HEK293 (cell line): ENCODE data around the gene LDLRAD3.

Source experiments
- GLI4 ChIP-seq: fragments of 450-650 bp; formaldehyde crosslinking; IDR thresholded peaks from 2 replicates; pipeline ENCODE4 v1.5.1; 2016; ENCODE audit warnings: missing biosample characterization, missing genetic modification characterization
- KLF10 ChIP-seq: fragments of 450-650 bp; IDR thresholded peaks from 2 replicates; pipeline ENCODE4 v1.5.1; 2018; ENCODE audit warnings: missing biosample characterization, mild to moderate bottlenecking, missing genetic modification characterization
- REST ChIP-seq: fragments of 450-650 bp; formaldehyde crosslinking; IDR thresholded peaks from 2 replicates; pipeline ENCODE4 v1.5.1; 2016; ENCODE audit warnings: missing biosample characterization, missing genetic modification characterization
- SCRT1 ChIP-seq: fragments of 450-650 bp; formaldehyde crosslinking; IDR thresholded peaks from 2 replicates; pipeline ENCODE4 v1.5.1; 2016; ENCODE audit warnings: missing biosample characterization, missing genetic modification characterization, borderline replicate concordance
- ZNF121 ChIP-seq: fragments of 450-650 bp; formaldehyde crosslinking; IDR thresholded peaks from 2 replicates; pipeline ENCODE4 v1.5.1; 2016; ENCODE audit warnings: missing biosample characterization, missing genetic modification characterization
- ZNF19 ChIP-seq: fragments of 450-650 bp; formaldehyde crosslinking; IDR thresholded peaks from 2 replicates; pipeline ENCODE4; 2016; ENCODE audit warnings: missing biosample characterization, missing genetic modification characterization, low read depth
- ZNF416 ChIP-seq: fragments of 450-650 bp; formaldehyde crosslinking; IDR thresholded peaks from 2 replicates; pipeline ENCODE4 v1.5.1; 2016; ENCODE audit warnings: missing biosample characterization, missing genetic modification characterization
- ZNF544 ChIP-seq: fragments of 450-650 bp; formaldehyde crosslinking; IDR thresholded peaks from 2 replicates; pipeline ENCODE4 v1.5.0; 2017; ENCODE audit warnings: missing biosample characterization, missing genetic modification characterization
- ZNF600 ChIP-seq: fragments of 450-650 bp; formaldehyde crosslinking; IDR thresholded peaks from 2 replicates; pipeline ENCODE4 v1.5.1; 2016; ENCODE audit warnings: missing biosample characterization, missing genetic modification characterization
- TF ChIP-seq, protein P1 (sequence below): fragments of 450-650 bp; formaldehyde crosslinking; IDR thresholded peaks from 2 replicates; pipeline ENCODE4 v1.5.1; 2017; ENCODE audit warnings: missing biosample characterization, mild to moderate bottlenecking, missing genetic modification characterization, moderate library complexity
- TF ChIP-seq, protein P2 (sequence below): fragments of 450-650 bp; formaldehyde crosslinking; IDR thresholded peaks from 2 replicates; pipeline ENCODE4 v1.5.1; 2016; ENCODE audit warnings: missing biosample characterization, missing genetic modification characterization
- TF ChIP-seq, protein P3 (sequence below): fragments of 450-650 bp; formaldehyde crosslinking; IDR thresholded peaks from 2 replicates; pipeline ENCODE4 v1.5.1; 2017; ENCODE audit warnings: missing biosample characterization, missing genetic modification characterization
- TF ChIP-seq, protein P4 (sequence below): fragments of 450-650 bp; formaldehyde crosslinking; IDR thresholded peaks from 2 replicates; pipeline ENCODE4 v1.5.1; 2017; ENCODE audit warnings: missing biosample characterization, missing genetic modification characterization

DNA sequence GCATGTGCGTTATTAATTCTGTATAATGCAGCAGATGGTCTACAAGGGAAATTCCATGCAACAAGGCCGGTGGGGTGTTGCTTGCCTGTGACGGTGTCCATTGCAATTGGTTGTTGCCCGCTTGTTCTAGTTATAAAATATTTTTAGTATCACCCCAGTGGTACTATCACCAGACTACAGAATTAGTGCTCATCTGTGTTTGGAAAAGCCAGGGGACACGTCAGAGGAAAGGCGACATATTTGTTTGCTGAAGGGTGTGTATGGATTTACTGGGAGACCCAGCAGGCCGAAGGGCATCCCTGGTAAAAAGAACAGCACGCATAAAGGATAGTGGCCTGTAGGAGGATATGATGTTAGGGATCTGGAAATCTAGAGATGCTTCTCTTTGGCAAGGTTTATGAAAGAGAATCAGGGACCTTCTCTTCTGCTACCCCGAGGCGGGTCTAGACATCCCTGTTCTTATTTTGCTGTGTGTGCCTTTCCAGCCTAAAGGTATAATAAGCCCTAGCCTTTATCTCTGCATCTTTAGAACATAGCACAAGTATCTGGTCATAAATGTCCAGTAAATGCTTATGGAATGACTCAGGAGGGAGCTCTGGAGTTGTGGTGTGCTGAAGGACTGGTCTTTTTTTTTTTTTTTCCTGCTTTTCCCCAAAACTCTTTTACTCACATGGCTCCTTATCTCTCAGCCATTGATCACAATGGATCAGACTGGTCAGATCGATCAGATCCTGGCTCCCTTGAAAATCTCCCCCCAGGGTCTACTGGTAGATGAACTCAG is 90.9 kb downstream of the LDLRAD3 start:
- TF ChIP-seq, protein P1, sequence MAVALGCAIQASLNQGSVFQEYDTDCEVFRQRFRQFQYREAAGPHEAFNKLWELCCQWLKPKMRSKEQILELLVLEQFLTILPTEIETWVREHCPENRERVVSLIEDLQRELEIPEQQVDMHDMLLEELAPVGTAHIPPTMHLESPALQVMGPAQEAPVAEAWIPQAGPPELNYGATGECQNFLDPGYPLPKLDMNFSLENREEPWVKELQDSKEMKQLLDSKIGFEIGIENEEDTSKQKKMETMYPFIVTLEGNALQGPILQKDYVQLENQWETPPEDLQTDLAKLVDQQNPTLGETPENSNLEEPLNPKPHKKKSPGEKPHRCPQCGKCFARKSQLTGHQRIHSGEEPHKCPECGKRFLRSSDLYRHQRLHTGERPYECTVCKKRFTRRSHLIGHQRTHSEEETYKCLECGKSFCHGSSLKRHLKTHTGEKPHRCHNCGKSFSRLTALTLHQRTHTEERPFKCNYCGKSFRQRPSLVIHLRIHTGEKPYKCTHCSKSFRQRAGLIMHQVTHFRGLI, result no peak
- TF ChIP-seq KLF10 (tag by site-specific recombination) (no peak), REST (tag by site-specific recombination) (no peak), ZNF416 (tag by site-specific recombination) (no peak), GLI4 (no peak), ZNF121 (tag by site-specific recombination) (no peak), SCRT1 (tag by site-specific recombination) (no peak), ZNF600 (tag by site-specific recombination) (no peak), ZNF544 (tag by site-specific recombination) (no peak), ZNF19 (no peak)
- TF ChIP-seq, protein P2, sequence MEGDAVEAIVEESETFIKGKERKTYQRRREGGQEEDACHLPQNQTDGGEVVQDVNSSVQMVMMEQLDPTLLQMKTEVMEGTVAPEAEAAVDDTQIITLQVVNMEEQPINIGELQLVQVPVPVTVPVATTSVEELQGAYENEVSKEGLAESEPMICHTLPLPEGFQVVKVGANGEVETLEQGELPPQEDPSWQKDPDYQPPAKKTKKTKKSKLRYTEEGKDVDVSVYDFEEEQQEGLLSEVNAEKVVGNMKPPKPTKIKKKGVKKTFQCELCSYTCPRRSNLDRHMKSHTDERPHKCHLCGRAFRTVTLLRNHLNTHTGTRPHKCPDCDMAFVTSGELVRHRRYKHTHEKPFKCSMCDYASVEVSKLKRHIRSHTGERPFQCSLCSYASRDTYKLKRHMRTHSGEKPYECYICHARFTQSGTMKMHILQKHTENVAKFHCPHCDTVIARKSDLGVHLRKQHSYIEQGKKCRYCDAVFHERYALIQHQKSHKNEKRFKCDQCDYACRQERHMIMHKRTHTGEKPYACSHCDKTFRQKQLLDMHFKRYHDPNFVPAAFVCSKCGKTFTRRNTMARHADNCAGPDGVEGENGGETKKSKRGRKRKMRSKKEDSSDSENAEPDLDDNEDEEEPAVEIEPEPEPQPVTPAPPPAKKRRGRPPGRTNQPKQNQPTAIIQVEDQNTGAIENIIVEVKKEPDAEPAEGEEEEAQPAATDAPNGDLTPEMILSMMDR (tag by site-specific recombination), result no peak
- TF ChIP-seq, protein P3, sequence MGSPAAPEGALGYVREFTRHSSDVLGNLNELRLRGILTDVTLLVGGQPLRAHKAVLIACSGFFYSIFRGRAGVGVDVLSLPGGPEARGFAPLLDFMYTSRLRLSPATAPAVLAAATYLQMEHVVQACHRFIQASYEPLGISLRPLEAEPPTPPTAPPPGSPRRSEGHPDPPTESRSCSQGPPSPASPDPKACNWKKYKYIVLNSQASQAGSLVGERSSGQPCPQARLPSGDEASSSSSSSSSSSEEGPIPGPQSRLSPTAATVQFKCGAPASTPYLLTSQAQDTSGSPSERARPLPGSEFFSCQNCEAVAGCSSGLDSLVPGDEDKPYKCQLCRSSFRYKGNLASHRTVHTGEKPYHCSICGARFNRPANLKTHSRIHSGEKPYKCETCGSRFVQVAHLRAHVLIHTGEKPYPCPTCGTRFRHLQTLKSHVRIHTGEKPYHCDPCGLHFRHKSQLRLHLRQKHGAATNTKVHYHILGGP (tag by site-specific recombination), result no peak
- TF ChIP-seq, protein P4, sequence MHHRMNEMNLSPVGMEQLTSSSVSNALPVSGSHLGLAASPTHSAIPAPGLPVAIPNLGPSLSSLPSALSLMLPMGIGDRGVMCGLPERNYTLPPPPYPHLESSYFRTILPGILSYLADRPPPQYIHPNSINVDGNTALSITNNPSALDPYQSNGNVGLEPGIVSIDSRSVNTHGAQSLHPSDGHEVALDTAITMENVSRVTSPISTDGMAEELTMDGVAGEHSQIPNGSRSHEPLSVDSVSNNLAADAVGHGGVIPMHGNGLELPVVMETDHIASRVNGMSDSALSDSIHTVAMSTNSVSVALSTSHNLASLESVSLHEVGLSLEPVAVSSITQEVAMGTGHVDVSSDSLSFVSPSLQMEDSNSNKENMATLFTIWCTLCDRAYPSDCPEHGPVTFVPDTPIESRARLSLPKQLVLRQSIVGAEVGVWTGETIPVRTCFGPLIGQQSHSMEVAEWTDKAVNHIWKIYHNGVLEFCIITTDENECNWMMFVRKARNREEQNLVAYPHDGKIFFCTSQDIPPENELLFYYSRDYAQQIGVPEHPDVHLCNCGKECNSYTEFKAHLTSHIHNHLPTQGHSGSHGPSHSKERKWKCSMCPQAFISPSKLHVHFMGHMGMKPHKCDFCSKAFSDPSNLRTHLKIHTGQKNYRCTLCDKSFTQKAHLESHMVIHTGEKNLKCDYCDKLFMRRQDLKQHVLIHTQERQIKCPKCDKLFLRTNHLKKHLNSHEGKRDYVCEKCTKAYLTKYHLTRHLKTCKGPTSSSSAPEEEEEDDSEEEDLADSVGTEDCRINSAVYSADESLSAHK (tag by site-specific recombination), result no peak
